ENCODE results near the gene GNAS. TPM values are rescaled to one million over a fixed set of nuclear protein-coding genes. Genes with fewer than 3 reads are reported as not detected.

Gene GNAS
- total RNA-seq, 2 donors from 2014 or later, result 462 to 623 TPM

GRCh38 chr20:58874469-58874868 lies 22.0 kb downstream of the GNAS start:
- H3K27me3 ChIP-seq, result no peaks in the 10 kb centered on the region
- no peaks in the 10 kb centered on the region for H3K4me1 ChIP-seq
- no peak overlapping the region for H3K4me3 ChIP-seq
- DNase-seq, result no peak
- TF ChIP-seq POLR2A (IDR thresholded peaks at IDR 0.05) (no peak), CTCF (IDR thresholded peaks at IDR 0.05) (no peak)
- WGBS, 2 donors, result 93% methylated on average over 1 of the region's 1 CpG
- no peaks in the 10 kb centered on the region for H3K9me3 ChIP-seq
- no peak overlapping the region for H3K27ac ChIP-seq
- no peaks in the 10 kb centered on the region for H3K36me3 ChIP-seq (replicated peaks in 1 of 2; ENCODE audit: insufficient read depth in 1 of 2, low read depth in 2 of 2)
- intact Hi-C loops (cut with DNase I), result loop anchor here (5.0 kb wide), 1 partner anchor 343 kb away; no protein-coding TSS in a partner anchor
- no peak for ATAC-seq

- intact Hi-C loops (cut with DNase I), result no loop called here
- 87 to 93% methylated on average over 3 of the region's 3 CpGs for WGBS, 2 donors
- H3K27me3 ChIP-seq, result no peaks in the 10 kb centered on the region
- no peaks in the 10 kb centered on the region for H3K36me3 ChIP-seq (replicated peaks in 1 of 2; ENCODE audit: insufficient read depth in 1 of 2, low read depth in 2 of 2)
- no peaks in the 10 kb centered on the region for H3K4me1 ChIP-seq
- no peak for ATAC-seq
- H3K27ac ChIP-seq, result no peak overlapping the region
- no peaks in the 10 kb centered on the region for H3K9me3 ChIP-seq
- no peak overlapping the region for H3K4me3 ChIP-seq
- no peak for TF ChIP-seq POLR2A (IDR thresholded peaks at IDR 0.05)
- TF ChIP-seq CTCF (IDR thresholded peaks at IDR 0.05), result no peak
- no peak for DNase-seq
These were observed 22.6 kb downstream of the GNAS start for GRCh38 chr20:58875111-58875510.

- H3K36me3 ChIP-seq (replicated peaks in 1 of 2; ENCODE audit: insufficient read depth in 1 of 2, low read depth in 2 of 2), result no peaks in the 10 kb centered on the region
- H3K4me3 ChIP-seq, result no peak overlapping the region
- 84 to 86% methylated on average over 12 of the region's 12 CpGs for WGBS, 2 donors
- H3K27ac ChIP-seq, result no peak overlapping the region
- ATAC-seq (no peak), DNase-seq (peak in 1 of 4 donors; percentile 21)
- intact Hi-C loops (cut with DNase I), result no loop called here
- H3K4me1 ChIP-seq, result no peaks in the 10 kb centered on the region
- H3K27me3 ChIP-seq, result no peaks in the 10 kb centered on the region
- TF ChIP-seq POLR2A (IDR thresholded peaks at IDR 0.05) (no peak), CTCF (IDR thresholded peaks at IDR 0.05) (no peak)
- no peaks in the 10 kb centered on the region for H3K9me3 ChIP-seq
These were observed 23.1 kb downstream of the GNAS start for GRCh38 chr20:58875541-58876134.

GRCh38 chr20:58876437-58876836 lies 23.9 kb downstream of the GNAS start:
- no peak overlapping the region for H3K4me3 ChIP-seq
- H3K27ac ChIP-seq, result no peak overlapping the region
- H3K4me1 ChIP-seq, result no peaks in the 10 kb centered on the region
- no peak for ATAC-seq
- no peak for DNase-seq
- intact Hi-C loops (cut with DNase I), result no loop called here
- no peaks in the 10 kb centered on the region for H3K36me3 ChIP-seq (replicated peaks in 1 of 2; ENCODE audit: insufficient read depth in 1 of 2, low read depth in 2 of 2)
- H3K27me3 ChIP-seq, result no peaks in the 10 kb centered on the region
- TF ChIP-seq POLR2A (IDR thresholded peaks at IDR 0.05), result no peak
- no peak for TF ChIP-seq CTCF (IDR thresholded peaks at IDR 0.05)
- H3K9me3 ChIP-seq, result no peaks in the 10 kb centered on the region
- 74 to 81% methylated on average over 7 of the region's 7 CpGs for WGBS, 2 donors
